Kidney epithelial cell (primary cell): ENCODE results near the gene ELOVL5. TPM values are rescaled to one million over a fixed set of nuclear protein-coding genes. Genes with fewer than 3 reads are reported as not detected.

ENCODE experiments used
- DNase-seq: peaks from one replicate; pipeline ENCODE4 v3.0.0-alpha.2; 2010; ENCODE audit warnings: low read depth
- H3K27me3 ChIP-seq: 2 replicates; pipeline ENCODE4 v1.6.0; 2011; ENCODE audit warnings: low read length; ENCODE audit not compliant: control insufficient read depth, insufficient read depth
- H3K36me3 ChIP-seq: 2 replicates; pipeline ENCODE4 v1.5.1; 2011; ENCODE audit warnings: low read length; ENCODE audit not compliant: control insufficient read depth, insufficient read depth
- H3K4me3 ChIP-seq: 2 replicates; pipeline ENCODE4 v1.5.1; 2011; ENCODE audit warnings: low read depth, mild to moderate bottlenecking, control low read depth, low read length
- total RNA-seq: library from RNA; depleted of rRNA; stranded (reverse); fragments of >200 nt; gene quantifications from 2 replicates; pipeline ENCODE4 v1.2.3, GENCODE V29; 2015
- TF ChIP-seq, protein P1 (sequence below): IDR thresholded peaks from 2 replicates; pipeline ENCODE4 v1.5.1; 2011; ENCODE audit warnings: mild to moderate bottlenecking, moderate library complexity, low read length, control low read depth, inconsistent platforms; ENCODE audit not compliant: insufficient read depth, poor library complexity, severe bottlenecking

The ELOVL5 gene, protein sequence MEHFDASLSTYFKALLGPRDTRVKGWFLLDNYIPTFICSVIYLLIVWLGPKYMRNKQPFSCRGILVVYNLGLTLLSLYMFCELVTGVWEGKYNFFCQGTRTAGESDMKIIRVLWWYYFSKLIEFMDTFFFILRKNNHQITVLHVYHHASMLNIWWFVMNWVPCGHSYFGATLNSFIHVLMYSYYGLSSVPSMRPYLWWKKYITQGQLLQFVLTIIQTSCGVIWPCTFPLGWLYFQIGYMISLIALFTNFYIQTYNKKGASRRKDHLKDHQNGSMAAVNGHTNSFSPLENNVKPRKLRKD
- total RNA-seq, result 63.6 and 74.6 TPM in 2 replicates

DNA sequence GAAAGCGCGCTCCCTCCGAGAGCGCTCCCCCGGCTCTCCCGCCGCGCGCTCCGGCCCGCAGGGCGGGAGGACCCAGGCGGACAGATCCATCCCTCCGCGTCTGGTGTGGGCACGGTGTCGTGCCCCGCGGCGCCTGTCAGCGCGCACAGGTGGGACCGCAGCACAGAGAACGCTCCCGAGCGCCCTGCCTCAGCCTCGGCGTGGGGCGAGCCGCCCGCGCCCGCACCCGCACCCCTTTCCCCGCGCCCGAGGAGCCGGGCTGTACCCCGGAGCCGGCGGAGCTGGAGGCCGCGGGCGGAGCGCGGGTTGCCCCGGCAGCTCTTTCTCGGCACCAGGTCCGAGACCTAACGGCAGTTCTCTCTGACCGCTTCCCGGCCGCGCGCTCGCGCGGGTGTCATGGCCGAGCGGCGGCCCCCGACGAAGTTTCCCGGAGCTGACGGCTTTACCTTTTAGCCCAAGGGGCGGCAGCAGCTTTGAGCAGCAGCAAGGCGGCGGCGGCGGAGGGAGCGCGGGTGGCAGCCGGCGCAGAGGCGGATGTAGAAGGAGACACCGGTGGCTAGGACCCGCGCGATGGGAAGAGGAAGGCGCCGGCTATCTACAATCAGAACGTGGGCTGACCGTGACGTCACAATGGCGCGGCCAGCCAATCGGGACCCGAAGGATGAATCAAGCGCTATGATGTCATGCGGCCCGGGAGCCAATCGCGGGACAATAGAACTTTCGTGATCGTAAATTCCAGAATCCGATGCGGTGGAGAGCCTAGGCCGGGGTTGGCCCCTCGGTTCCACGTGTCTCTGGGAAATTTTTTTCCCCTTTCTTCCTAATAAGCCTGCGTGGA lies at the start of gene ELOVL5:
Gene ELOVL5 (minus strand): TSS at position 580 of the 838 bp plus-strand sequence. CDS start 53,251 bp downstream, outside the sequence.
- TF ChIP-seq, protein P1, sequence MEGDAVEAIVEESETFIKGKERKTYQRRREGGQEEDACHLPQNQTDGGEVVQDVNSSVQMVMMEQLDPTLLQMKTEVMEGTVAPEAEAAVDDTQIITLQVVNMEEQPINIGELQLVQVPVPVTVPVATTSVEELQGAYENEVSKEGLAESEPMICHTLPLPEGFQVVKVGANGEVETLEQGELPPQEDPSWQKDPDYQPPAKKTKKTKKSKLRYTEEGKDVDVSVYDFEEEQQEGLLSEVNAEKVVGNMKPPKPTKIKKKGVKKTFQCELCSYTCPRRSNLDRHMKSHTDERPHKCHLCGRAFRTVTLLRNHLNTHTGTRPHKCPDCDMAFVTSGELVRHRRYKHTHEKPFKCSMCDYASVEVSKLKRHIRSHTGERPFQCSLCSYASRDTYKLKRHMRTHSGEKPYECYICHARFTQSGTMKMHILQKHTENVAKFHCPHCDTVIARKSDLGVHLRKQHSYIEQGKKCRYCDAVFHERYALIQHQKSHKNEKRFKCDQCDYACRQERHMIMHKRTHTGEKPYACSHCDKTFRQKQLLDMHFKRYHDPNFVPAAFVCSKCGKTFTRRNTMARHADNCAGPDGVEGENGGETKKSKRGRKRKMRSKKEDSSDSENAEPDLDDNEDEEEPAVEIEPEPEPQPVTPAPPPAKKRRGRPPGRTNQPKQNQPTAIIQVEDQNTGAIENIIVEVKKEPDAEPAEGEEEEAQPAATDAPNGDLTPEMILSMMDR, result no peak
- Histone ChIP-seq H3K4me3 (peak within 1 kb of the TSS; percentile 90), H3K36me3 (no peaks in the 10 kb centered on the region), H3K27me3 (no peaks in the 10 kb centered on the region)
- DNase-seq, result peak; percentile 84

DNA sequence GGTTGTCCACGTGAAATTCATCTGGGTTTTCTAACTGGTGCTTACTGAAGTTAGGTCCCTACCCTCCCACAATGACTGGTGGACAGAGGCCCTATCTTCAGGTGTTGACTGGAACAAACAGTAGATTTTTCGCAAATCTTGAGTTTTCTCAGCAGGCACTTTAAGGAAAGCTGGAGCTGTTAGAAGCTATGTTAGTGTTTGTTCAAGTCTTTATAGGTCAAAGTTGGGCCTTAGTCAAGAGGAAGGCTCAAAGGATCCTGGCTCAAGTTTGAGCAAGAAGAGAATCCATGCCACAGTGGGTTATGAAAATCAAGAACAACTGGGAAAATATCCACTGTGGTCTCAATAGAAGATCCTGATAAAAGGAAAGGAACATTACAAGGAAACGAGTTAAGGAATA lies 48.5 kb upstream of the ELOVL5 start:
- no peak for DNase-seq
- Histone ChIP-seq H3K4me3 (no peak overlapping the region), H3K36me3 (no peaks in the 10 kb centered on the region), H3K27me3 (no peaks in the 10 kb centered on the region)
- TF ChIP-seq, protein P1, result no peak

DNA sequence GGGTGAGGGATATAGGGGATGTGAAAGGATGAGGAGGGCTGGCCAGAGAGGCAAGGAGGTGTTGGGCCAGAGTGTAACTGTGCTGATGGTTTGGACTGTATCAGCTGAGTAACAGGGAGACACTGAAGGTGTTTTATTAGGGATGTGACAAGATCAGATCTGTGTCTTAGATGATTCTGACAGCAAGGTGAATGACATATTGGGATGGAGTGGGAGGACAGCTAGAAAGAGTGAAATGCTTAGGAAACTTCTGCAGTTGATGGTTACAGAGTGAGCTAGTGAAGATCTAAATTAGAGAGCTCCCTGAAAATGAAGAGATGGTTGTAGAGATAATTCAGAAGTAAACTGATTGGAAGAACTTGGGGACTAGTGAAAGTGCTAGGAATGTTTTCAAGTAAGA lies 47.2 kb upstream of the ELOVL5 start:
- no peaks in the 10 kb centered on the region for H3K36me3 ChIP-seq
- H3K27me3 ChIP-seq, result no peaks in the 10 kb centered on the region
- no peak for DNase-seq
- TF ChIP-seq, protein P1, result no peak
- no peak overlapping the region for H3K4me3 ChIP-seq

DNA sequence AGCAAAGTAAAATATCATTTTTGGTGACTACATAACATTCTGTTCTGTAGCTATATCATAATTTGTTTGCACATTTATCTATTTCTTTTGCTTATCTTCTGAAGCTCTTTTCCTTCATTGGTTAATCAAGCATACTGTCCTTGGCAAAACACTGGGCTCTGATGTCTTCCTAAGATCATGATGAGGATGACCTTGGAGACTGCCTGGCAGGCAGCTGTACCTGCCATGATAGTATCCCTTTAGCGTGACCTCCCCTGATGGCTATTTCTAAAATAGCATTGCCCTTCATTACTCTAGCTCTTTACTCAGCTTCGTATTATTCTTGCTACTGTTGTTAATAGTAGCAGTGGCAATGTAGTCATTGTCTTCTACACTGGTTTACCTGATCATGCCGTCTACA lies 46.0 kb upstream of the ELOVL5 start:
- no peaks in the 10 kb centered on the region for H3K27me3 ChIP-seq
- TF ChIP-seq, protein P1, result no peak
- H3K4me3 ChIP-seq, result no peak overlapping the region
- DNase-seq, result no peak
- no peaks in the 10 kb centered on the region for H3K36me3 ChIP-seq

DNA sequence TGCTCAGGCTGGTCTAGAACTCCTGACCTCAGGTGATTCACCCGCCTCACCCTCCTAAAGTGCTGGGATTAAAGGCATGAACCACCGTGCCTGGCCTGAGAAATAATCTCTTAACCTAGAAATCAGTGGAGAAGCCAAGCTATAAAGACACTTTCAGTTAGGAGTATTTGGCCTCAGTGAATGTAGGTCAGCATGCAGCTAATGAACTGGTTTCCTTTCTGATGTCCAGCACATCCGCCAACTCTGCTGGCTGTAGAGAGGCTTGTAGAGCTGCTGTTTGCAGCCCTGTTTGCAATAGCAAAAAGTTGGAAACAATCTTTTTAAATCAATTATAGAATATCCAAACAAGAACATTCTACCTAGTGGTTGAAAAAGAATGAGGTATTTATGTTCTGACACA lies 42.4 kb upstream of the ELOVL5 start:
- Histone ChIP-seq H3K4me3 (no peak overlapping the region), H3K27me3 (no peaks in the 10 kb centered on the region), H3K36me3 (no peaks in the 10 kb centered on the region)
- DNase-seq, result no peak
- TF ChIP-seq, protein P1, result no peak
